Coronary artery (tissue), 2 donors: ENCODE data around the gene GP1BA.

ENCODE experiments used
- DNase-seq: peaks from one replicate; pipeline ENCODE4 v3.0.0-alpha.2; 2017; ENCODE audit warnings: low spot score
- H3K27ac ChIP-seq, 2 donors: fragments of 200-600 bp; sonication (generic); one replicate each; pipeline ENCODE4 v1.5.1; 2016 to 2019
- H3K4me3 ChIP-seq: fragments of 200-600 bp; sonication (generic); 2 replicates; pipeline ENCODE4 v1.5.1; 2016; ENCODE audit warnings: mild to moderate bottlenecking, moderate library complexity
- TF ChIP-seq, protein P1 (sequence below): fragments of 200-600 bp; sonication (generic); IDR thresholded peaks from one replicate; pipeline ENCODE4 v1.5.1; 2019; ENCODE audit warnings: antibody characterized with exemption

Gene GP1BA

DNA sequence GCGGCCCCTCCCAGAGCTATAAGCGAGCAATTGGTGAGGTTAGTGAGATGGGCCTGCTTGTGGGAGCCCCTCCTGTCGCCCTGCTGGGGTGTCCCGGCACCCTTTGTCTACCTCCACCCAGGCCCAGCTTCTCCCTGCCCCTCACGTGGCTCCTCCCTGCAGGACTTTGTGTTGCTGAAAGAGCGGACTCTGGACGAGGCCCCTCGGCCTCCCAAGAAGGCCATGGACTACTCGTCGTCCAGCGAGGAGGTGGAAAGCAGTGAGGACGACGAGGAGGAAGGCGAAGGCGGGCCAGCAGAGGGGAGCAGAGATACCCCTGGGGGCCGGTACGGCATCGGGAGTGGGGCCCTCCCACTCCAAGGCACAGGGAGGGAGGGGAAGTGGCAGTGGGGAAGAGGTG is 38.8 kb upstream of the GP1BA start:
- Histone ChIP-seq H3K27ac (no peak overlapping the region), H3K4me3 (no peak overlapping the region)
- TF ChIP-seq, protein P1, sequence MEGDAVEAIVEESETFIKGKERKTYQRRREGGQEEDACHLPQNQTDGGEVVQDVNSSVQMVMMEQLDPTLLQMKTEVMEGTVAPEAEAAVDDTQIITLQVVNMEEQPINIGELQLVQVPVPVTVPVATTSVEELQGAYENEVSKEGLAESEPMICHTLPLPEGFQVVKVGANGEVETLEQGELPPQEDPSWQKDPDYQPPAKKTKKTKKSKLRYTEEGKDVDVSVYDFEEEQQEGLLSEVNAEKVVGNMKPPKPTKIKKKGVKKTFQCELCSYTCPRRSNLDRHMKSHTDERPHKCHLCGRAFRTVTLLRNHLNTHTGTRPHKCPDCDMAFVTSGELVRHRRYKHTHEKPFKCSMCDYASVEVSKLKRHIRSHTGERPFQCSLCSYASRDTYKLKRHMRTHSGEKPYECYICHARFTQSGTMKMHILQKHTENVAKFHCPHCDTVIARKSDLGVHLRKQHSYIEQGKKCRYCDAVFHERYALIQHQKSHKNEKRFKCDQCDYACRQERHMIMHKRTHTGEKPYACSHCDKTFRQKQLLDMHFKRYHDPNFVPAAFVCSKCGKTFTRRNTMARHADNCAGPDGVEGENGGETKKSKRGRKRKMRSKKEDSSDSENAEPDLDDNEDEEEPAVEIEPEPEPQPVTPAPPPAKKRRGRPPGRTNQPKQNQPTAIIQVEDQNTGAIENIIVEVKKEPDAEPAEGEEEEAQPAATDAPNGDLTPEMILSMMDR: no peak
- DNase-seq: no peak

DNA sequence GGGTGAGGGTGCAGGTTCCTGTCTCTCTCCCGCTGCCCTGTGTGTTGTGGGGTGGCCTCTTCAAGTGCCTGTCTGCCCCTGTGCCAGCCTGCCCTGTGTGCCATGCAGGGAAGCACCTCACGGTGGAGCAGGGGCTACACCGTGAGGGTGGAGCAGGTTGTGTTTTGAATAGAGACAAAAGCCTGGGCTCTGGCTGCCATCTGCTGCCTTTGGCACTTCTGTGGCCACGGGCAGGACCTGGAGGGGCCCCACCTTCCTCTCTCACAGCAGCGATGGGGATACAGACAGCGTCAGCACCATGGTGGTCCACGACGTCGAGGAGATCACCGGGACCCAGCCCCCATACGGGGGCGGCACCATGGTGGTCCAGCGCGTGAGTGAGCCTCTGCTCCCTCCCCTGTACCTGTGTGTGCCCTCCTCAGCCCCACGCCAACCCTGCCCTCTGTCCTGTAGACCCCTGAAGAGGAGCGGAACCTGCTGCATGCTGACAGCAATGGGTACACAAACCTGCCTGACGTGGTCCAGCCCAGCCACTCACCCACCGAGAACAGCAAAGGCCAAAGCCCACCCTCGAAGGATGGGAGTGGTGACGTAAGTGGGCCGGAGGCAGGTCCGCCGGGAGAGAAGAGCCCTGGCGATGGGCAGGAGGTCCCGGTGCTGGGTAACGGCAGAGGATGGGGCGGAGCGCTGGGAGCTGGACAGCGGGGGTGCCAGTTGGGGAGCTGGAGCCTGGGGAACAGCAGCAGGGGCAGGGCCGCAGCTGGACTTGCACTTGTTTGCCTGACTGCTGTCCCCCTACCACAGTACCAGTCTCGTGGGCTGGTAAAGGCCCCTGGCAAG is 38.1 kb upstream of the GP1BA start:
- H3K27ac ChIP-seq: no peak overlapping the region
- TF ChIP-seq, protein P1: no peak

DNA sequence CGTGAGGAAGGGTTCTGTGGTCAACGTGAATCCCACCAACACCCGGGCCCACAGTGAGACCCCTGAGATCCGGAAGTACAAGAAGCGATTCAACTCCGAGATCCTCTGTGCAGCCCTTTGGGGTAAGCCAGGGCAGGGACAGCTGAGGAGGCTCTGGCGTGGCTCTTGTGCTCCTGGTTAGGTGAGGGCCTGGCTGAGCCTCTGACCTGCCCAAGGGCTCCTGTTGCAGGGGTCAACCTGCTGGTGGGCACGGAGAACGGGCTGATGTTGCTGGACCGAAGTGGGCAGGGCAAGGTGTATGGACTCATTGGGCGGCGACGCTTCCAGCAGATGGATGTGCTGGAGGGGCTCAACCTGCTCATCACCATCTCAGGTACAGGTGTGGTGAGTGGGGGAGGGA is 37.0 kb upstream of the GP1BA start:
- no peak for DNase-seq
- H3K27ac ChIP-seq: no peak overlapping the region
- H3K4me3 ChIP-seq: no peak overlapping the region
- TF ChIP-seq, protein P1: no peak

More for the DNA sequence above, 38.1 kb upstream of the GP1BA start:
- H3K4me3 ChIP-seq: no peak overlapping the region
- DNase-seq: no peak

DNA sequence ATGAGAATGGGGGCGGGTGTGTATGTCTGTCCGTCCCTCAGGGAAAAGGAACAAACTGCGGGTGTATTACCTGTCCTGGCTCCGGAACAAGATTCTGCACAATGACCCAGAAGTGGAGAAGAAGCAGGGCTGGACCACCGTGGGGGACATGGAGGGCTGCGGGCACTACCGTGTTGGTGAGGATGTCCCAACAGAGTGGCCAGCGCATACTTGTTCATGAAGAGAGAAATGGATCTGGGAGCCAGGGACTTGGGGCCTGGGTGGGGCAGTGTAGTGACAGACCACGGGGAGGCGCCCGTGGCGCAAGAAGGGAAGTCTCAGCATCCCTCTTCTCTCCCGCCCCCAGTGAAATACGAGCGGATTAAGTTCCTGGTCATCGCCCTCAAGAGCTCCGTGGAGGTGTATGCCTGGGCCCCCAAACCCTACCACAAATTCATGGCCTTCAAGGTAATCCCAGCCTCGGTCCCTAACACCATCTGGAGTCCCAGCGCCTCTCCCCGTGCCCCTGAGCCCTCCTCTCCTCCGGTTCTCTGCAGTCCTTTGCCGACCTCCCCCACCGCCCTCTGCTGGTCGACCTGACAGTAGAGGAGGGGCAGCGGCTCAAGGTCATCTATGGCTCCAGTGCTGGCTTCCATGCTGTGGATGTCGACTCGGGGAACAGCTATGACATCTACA is 36.3 kb upstream of the GP1BA start:
- Histone ChIP-seq H3K27ac (no peak overlapping the region), H3K4me3 (no peak overlapping the region)
- TF ChIP-seq, protein P1: no peak
- peak; percentile 71 for DNase-seq

DNA sequence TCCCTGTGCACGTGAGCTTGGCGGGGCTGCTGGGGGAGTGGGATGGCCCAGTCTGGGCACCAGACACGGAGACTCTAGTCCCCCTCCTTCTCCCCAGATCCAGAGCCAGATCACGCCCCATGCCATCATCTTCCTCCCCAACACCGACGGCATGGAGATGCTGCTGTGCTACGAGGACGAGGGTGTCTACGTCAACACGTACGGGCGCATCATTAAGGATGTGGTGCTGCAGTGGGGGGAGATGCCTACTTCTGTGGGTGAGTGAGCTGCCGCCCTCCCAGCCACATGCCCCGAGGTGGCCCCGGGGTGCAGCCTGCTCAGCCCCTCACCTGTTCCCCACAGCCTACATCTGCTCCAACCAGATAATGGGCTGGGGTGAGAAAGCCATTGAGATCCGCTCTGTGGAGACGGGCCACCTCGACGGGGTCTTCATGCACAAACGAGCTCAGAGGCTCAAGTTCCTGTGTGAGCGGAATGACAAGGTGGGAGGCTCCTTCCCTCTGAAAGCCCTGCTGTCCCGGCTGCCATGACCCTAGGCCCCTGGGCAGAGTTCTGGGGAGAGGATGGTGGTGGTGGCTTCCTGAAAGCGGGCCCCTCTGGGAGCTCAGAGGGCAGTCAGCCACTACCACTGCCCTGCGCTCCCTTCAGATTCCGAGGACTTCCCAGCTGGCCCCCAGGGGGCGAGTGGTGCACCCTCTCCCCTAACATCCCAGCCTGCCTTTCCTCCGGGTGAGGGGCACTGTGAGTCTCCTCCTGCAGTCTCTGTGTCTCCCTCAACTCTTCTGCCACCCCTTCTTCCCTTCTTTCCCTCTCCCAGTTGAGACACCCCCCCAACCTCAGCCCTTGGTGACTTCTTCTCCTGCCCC is 35.5 kb upstream of the GP1BA start:
- TF ChIP-seq, protein P1: no peak
- H3K27ac ChIP-seq: no peak overlapping the region
- peak; percentile 70 for DNase-seq
- no peak overlapping the region for H3K4me3 ChIP-seq

DNA sequence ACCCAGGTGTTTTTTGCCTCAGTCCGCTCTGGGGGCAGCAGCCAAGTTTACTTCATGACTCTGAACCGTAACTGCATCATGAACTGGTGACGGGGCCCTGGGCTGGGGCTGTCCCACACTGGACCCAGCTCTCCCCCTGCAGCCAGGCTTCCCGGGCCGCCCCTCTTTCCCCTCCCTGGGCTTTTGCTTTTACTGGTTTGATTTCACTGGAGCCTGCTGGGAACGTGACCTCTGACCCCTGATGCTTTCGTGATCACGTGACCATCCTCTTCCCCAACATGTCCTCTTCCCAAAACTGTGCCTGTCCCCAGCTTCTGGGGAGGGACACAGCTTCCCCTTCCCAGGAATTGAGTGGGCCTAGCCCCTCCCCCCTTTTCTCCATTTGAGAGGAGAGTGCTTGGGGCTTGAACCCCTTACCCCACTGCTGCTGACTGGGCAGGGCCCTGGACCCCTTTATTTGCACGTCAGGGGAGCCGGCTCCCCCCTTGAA is 34.8 kb upstream of the GP1BA start:
- TF ChIP-seq, protein P1: no peak
- peak; percentile 74 for DNase-seq
- no peak overlapping the region for H3K4me3 ChIP-seq
- no peak overlapping the region for H3K27ac ChIP-seq
